Cardiac fibroblast (primary cell): ENCODE results near the gene C1orf94.

Experiments
- DNase-seq, 2 donors: peaks; one replicate each; pipeline versions ENCODE4 v3.0.0 to v3.0.0-alpha.2; 2010; ENCODE audit warnings: low read depth in 2 of 2
- H3K4me3 ChIP-seq, 2 donors: replicated peaks in 1 of 2; 1 replicate in 1 of 2; 2 replicates in 1 of 2; pipeline ENCODE4 v1.5.1; 2011; ENCODE audit warnings: low read depth in 2 of 2, low read length in 2 of 2, mild to moderate bottlenecking in 2 of 2, moderate library complexity in 1 of 2
- TF ChIP-seq, protein P1 (sequence below): IDR thresholded peaks from one replicate; pipeline ENCODE4 v1.5.1; 2011; ENCODE audit warnings: low read depth, mild to moderate bottlenecking, low read length, inconsistent platforms

The C1orf94 gene, protein sequence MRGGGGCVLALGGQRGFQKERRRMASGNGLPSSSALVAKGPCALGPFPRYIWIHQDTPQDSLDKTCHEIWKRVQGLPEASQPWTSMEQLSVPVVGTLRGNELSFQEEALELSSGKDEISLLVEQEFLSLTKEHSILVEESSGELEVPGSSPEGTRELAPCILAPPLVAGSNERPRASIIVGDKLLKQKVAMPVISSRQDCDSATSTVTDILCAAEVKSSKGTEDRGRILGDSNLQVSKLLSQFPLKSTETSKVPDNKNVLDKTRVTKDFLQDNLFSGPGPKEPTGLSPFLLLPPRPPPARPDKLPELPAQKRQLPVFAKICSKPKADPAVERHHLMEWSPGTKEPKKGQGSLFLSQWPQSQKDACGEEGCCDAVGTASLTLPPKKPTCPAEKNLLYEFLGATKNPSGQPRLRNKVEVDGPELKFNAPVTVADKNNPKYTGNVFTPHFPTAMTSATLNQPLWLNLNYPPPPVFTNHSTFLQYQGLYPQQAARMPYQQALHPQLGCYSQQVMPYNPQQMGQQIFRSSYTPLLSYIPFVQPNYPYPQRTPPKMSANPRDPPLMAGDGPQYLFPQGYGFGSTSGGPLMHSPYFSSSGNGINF

DNA sequence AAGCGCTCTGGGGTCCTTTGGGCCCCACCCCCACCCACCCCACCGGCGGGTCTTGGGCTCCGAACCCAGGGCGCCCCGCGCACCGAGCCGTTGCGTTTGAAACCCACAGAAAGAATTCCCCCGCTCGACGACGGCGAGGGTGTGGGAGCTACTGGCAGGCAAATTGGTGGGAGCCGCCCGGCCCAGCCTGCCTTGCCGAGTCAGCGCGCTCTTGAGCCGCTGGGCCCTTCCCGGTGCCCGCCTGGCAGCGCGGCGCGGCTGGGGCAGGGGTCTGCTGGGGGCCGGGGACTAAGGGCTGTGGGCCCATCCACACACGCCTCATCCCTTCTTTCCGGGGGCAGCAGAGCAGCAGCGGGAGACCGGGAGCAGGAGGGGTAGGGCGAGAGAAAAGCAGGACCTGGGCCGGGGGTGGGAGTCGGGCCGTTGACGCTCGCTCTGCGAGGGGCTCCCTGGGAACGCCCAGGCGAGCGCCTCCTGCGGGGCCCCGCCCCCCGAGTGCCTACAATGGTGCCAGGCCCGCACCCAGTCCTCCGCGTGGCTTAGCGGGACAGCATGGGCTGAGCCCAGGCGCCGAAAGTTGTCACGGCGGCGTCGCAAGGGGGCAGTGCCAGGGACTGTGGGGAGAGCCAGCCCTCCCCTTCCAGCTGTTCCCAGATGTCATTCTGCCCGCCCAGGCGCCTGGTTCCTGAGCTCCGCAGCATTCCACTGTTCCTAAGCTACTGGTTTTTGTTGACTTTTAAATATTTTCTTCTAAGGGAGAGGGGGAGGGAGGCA is at the start of gene C1orf94:
TSS of gene C1orf94 (plus strand) at position 78 of the 774 bp plus-strand sequence. CDS start 883 bp downstream, outside the sequence.
- TF ChIP-seq, protein P1, sequence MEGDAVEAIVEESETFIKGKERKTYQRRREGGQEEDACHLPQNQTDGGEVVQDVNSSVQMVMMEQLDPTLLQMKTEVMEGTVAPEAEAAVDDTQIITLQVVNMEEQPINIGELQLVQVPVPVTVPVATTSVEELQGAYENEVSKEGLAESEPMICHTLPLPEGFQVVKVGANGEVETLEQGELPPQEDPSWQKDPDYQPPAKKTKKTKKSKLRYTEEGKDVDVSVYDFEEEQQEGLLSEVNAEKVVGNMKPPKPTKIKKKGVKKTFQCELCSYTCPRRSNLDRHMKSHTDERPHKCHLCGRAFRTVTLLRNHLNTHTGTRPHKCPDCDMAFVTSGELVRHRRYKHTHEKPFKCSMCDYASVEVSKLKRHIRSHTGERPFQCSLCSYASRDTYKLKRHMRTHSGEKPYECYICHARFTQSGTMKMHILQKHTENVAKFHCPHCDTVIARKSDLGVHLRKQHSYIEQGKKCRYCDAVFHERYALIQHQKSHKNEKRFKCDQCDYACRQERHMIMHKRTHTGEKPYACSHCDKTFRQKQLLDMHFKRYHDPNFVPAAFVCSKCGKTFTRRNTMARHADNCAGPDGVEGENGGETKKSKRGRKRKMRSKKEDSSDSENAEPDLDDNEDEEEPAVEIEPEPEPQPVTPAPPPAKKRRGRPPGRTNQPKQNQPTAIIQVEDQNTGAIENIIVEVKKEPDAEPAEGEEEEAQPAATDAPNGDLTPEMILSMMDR: no peak
- DNase-seq: no peak
- H3K4me3 ChIP-seq: no peak within 1 kb of the TSS

DNA sequence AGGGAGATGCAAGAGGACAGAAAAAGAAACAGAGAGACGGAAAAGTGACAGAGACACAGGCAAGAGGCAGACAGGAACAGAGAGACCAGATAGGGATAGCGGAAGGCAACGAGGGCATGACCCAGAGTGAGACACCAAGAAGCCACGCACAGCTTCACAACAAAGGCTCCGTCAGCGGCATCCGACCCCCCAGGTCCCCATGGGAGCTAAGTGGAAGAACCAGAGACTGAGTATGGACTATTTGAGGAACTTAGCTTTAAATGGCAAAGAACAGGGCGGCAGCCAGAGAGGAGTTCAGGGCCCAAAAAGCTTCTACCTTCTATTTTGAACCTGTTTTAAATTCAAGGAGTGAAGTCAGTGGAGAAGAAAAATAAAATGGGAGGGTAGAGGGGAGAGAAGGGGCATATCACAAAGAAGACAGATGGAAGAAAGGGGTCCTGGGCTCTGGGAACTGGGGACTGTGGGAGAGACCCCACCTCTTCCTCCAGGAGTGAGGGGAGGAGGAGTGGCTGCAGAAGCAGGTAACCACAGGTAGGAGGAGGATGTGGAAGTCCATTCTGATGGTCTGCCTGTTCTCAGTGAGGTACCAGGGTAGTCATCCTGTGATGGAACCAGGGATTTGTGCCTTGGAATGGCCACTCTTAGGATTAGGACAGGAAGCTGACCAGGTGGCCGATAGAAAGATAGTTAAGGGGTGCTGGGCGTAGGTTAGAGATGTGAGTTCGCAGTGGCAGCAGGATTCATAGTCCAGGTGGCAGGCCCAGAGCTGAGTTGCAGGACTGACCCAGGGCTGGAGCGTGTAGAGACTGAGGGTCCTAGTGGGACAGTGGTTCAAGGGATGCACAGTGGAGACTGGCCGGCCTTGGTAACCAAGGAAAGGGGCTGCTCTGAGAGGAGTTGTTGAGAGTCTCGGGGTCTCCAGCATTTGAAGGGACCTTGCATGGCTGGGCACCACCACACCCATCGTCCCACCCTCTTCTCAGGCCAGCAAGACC is 49.4 kb upstream of the C1orf94 start:
- TF ChIP-seq, protein P1: no peak
- DNase-seq: no peak

DNA sequence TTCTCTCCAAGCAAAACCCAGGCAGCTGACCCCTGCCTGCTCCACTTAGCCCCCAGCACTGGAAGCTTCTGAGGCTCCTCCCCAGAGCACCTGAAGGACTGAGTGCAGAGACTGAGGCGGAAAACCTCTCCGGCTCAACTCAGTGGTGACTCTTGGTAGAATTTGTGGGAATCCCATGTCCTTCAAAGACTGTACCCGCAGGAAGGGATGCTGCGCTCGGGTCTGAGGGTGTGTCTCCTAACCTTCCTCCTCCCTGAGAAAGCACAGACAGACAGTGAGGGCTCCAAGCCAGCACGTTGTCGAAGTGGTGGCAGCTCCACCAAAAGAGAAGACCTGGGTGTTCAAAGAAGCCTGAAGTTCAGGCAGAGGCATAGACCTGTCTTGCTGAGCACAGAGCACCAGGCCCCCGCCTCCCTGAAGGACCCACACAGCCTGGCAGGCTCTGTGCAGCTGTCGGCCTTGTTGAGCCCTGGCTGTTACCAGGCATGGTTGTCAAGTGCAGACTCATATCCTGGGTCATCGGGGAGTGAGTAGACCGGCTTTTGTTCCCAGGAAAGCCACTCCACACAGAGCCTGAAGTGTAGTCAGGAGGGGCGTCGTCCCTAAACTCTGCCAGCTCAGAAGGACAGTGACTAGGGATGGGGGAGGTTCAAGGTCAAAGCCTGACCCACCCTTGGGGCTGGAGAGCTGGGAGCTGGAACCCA is 48.4 kb upstream of the C1orf94 start:
- no peak for DNase-seq
- TF ChIP-seq, protein P1: no peak
- no peak overlapping the region for H3K4me3 ChIP-seq

More for the DNA sequence above, 49.4 kb upstream of the C1orf94 start:
- no peak overlapping the region for H3K4me3 ChIP-seq

DNA sequence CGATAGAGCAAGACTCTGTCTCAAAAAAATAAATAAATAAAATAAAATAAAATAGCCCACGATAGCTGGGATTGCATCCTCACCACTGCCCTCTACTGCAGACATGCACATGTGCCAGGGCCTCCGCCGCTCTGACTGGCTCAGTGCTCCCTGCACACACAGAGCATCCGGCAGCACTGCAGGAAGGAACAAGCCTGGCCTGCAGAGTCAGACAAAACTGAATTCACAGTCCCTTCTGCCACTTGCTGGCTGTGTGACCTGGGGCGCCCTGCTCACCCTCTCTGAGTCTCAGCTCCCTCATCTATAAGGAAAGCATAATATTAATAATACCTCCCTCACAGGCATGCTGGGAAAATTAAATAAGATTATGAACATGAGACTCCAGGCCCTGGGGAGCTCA is 47.1 kb upstream of the C1orf94 start:
- no peak for DNase-seq
- TF ChIP-seq, protein P1: no peak
- H3K4me3 ChIP-seq: no peak overlapping the region

DNA sequence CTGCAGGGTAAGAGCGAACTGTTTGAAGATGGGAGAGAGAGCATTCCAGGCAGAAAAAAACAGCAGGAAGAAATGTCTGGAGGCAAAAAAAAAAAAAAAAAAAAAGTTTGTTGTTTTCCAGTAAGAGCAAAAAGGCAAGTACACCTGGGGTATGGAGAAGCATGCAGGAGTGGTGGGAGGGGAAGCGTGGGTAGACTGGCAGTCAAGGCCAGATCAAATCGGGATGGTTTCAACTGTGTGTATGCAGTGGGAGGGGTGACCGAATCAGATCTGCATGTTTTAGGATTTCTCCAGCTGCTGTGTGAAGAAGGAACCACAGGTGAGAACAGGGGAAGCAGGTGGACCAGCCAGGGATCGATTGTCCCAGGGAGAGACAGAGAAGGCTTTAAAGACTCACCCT is 46.4 kb upstream of the C1orf94 start:
- no peak overlapping the region for H3K4me3 ChIP-seq
- DNase-seq: no peak
- TF ChIP-seq, protein P1: no peak
